ENCODE results near the gene RPLP2. TPM values are rescaled to one million over a fixed set of nuclear protein-coding genes. Genes with fewer than 3 reads are reported as not detected.

The RPLP2 gene
- polyA plus RNA-seq, 1 donor (not counting 4 experiments of a cell fraction or from before 2014, with no cell fraction given): 632 TPM

GRCh38 chr11:771617-772204 is 38.1 kb upstream of the RPLP2 start:
- peaks cover 10% of the 10 kb centered on the region for H3K9me1 ChIP-seq (ENCODE audit: control insufficient read depth, extremely low read depth, insufficient read depth, low read length)
- no peak overlapping the region for H2AFZ ChIP-seq (ENCODE audit: control insufficient read depth, low read length)
- peaks cover 10% of the 10 kb centered on the region for H3K4me1 ChIP-seq (ENCODE audit: control insufficient read depth, extremely low read depth, insufficient read depth, low read length)
- H3K4me2 ChIP-seq (ENCODE audit: control insufficient read depth, extremely low read depth, insufficient read depth, low read depth, low read length): no peak overlapping the region
- peaks cover 63% of the 10 kb centered on the region for H3K79me2 ChIP-seq (ENCODE audit: control insufficient read depth, insufficient read depth, low read length)
- FAIRE-seq (no peak), DNase-seq (ENCODE audit: low read depth, low spot score) (no peak)
- TF ChIP-seq EZH2 (IDR thresholded peaks at IDR 0.05; ENCODE audit: low read length): no peak
- TF ChIP-seq CTCF (optimal IDR thresholded peaks at IDR 0.05 in 1 of 3, IDR thresholded peaks at IDR 0.05 in 1 of 3, conservative IDR thresholded peaks at IDR 0.05 in 1 of 3; ENCODE audit: extremely low read depth in 1 of 3, insufficient read depth in 2 of 3, low read length in 3 of 3): no peak
- dilution Hi-C loops (cut with MboI; ENCODE audit: extremely low pct_ligation_motif_present, low sequenced_read_pairs): no loop called here
- peaks cover 15% of the 10 kb centered on the region for H4K20me1 ChIP-seq (ENCODE audit: control insufficient read depth, extremely low read depth, insufficient read depth, low read length)
- no peaks in the 10 kb centered on the region for H3K27me3 ChIP-seq (ENCODE audit: control insufficient read depth, extremely low read depth, insufficient read depth, low read length)
- H3K4me3 ChIP-seq (ENCODE audit: control insufficient read depth in 2 of 3, extremely low read depth in 1 of 3, insufficient read depth in 2 of 3, low read depth in 1 of 3, low read length in 3 of 3): no peak overlapping the region
- peaks cover 40 to 51% of the 10 kb centered on the region in 2 experiments for H3K36me3 ChIP-seq (ENCODE audit: control insufficient read depth in 2 of 2, extremely low read depth in 1 of 2, insufficient read depth in 2 of 2, low read length in 2 of 2)
- no peak overlapping the region for H3K27ac ChIP-seq (ENCODE audit: control insufficient read depth, insufficient read depth, low read length)
- H3K9ac ChIP-seq (ENCODE audit: control insufficient read depth, extremely low read depth, insufficient read depth, low read length): no peak overlapping the region
- H3K9me3 ChIP-seq (ENCODE audit: control insufficient read depth, low read depth, low read length): no peaks in the 10 kb centered on the region

GRCh38 chr11:772429-773390 is 37.1 kb upstream of the RPLP2 start:
- no peak overlapping the region for H3K9ac ChIP-seq (ENCODE audit: control insufficient read depth, extremely low read depth, insufficient read depth, low read length)
- no peak for FAIRE-seq
- no peak overlapping the region for H3K4me2 ChIP-seq (ENCODE audit: control insufficient read depth, extremely low read depth, insufficient read depth, low read depth, low read length)
- peaks cover 68% of the 10 kb centered on the region for H3K79me2 ChIP-seq (ENCODE audit: control insufficient read depth, insufficient read depth, low read length)
- H3K9me1 ChIP-seq (ENCODE audit: control insufficient read depth, extremely low read depth, insufficient read depth, low read length): peaks cover 10% of the 10 kb centered on the region
- H3K36me3 ChIP-seq (ENCODE audit: control insufficient read depth in 2 of 2, extremely low read depth in 1 of 2, insufficient read depth in 2 of 2, low read length in 2 of 2): peaks cover 39 to 41% of the 10 kb centered on the region in 2 experiments
- H3K4me3 ChIP-seq (ENCODE audit: control insufficient read depth in 2 of 3, extremely low read depth in 1 of 3, insufficient read depth in 2 of 3, low read depth in 1 of 3, low read length in 3 of 3): no peak overlapping the region
- no peaks in the 10 kb centered on the region for H3K9me3 ChIP-seq (ENCODE audit: control insufficient read depth, low read depth, low read length)
- H3K27me3 ChIP-seq (ENCODE audit: control insufficient read depth, extremely low read depth, insufficient read depth, low read length): no peaks in the 10 kb centered on the region
- TF ChIP-seq EZH2 (IDR thresholded peaks at IDR 0.05; ENCODE audit: low read length): no peak
- TF ChIP-seq CTCF (optimal IDR thresholded peaks at IDR 0.05 in 1 of 3, IDR thresholded peaks at IDR 0.05 in 1 of 3, conservative IDR thresholded peaks at IDR 0.05 in 1 of 3; ENCODE audit: extremely low read depth in 1 of 3, insufficient read depth in 2 of 3, low read length in 3 of 3): no peak
- peaks cover 10% of the 10 kb centered on the region for H3K4me1 ChIP-seq (ENCODE audit: control insufficient read depth, extremely low read depth, insufficient read depth, low read length)
- no peak overlapping the region for H2AFZ ChIP-seq (ENCODE audit: control insufficient read depth, low read length)
- dilution Hi-C loops (cut with MboI; ENCODE audit: extremely low pct_ligation_motif_present, low sequenced_read_pairs): no loop called here
- DNase-seq (ENCODE audit: low read depth, low spot score): no peak
- H4K20me1 ChIP-seq (ENCODE audit: control insufficient read depth, extremely low read depth, insufficient read depth, low read length): peaks cover 15% of the 10 kb centered on the region
- H3K27ac ChIP-seq (ENCODE audit: control insufficient read depth, insufficient read depth, low read length): no peak overlapping the region
